ENCODE results near the gene OBSL1.

Gene OBSL1

DNA sequence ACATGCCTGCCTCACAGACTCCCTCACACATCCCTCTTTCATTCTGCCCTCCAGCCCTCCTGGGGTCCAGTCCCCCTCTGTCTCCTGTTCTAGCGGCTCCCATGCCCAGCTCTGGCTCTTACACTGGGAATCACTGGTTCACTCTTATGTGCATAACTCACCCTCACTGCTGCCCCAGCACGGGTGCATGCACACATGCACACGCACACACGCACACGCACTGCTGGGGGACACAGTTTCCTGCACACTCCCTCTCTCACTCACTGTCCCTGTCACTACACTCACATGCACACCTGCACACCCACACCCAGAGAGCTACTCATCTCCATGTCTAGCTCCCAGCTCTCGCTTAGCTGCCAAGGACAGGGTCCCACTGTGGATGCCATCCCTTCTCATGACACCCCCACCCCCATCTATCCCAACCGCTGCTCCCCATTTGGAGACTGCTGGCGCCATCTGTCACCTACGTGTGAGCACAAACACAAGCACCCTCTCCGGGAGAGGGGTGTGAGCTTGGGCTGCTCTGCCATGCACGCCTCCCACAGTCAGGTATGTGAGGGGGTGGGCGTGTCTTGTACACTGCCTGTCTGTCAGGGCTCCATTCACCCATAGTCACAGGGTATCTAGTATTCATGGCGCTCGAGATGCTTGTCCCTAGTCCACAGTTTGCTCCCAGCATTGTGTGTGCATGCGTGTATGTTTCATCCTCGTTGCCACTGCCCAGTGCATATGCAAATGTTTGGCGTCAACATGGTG, 55.3 kb downstream of the OBSL1 start:
- Histone ChIP-seq H3K36me3 (ENCODE audit: insufficient read depth, low read length) (no peaks in the 10 kb centered on the region), H3K9ac (ENCODE audit: low read depth, low read length) (no peak overlapping the region), H3K9me3 (ENCODE audit: control insufficient read depth, insufficient read depth, low read length) (no peaks in the 10 kb centered on the region), H3K4me1 (ENCODE audit: insufficient read depth, low read length) (peaks cover 49% of the 10 kb centered on the region)

GRCh38 chr2:219514836-219515235, 56.5 kb downstream of the OBSL1 start:
- H3K9ac ChIP-seq (ENCODE audit: low read depth, low read length), result no peak overlapping the region
- H3K36me3 ChIP-seq (ENCODE audit: insufficient read depth, low read length), result no peaks in the 10 kb centered on the region
- H3K4me1 ChIP-seq (ENCODE audit: insufficient read depth, low read length), result peaks cover 41% of the 10 kb centered on the region
- H3K9me3 ChIP-seq (ENCODE audit: control insufficient read depth, insufficient read depth, low read length), result no peaks in the 10 kb centered on the region

- Histone ChIP-seq H3K36me3 (ENCODE audit: insufficient read depth, low read length) (no peaks in the 10 kb centered on the region), H3K9ac (ENCODE audit: low read depth, low read length) (peak within 1 kb of the TSS; percentile 8; the same call in 1 of the 2 replicates), H3K9me3 (ENCODE audit: control insufficient read depth, insufficient read depth, low read length) (no peaks in the 10 kb centered on the region), H3K4me1 (ENCODE audit: insufficient read depth, low read length) (peaks cover 38% of the 10 kb centered on the region)
Measured at GRCh38 chr2:219514196-219514761, 57.1 kb downstream of the OBSL1 start, which contains the start of gene ASIC4. TSS of gene ASIC4 (plus strand) at chr2:219514482. CDS start at chr2:219514725, 243 bp downstream.

DNA sequence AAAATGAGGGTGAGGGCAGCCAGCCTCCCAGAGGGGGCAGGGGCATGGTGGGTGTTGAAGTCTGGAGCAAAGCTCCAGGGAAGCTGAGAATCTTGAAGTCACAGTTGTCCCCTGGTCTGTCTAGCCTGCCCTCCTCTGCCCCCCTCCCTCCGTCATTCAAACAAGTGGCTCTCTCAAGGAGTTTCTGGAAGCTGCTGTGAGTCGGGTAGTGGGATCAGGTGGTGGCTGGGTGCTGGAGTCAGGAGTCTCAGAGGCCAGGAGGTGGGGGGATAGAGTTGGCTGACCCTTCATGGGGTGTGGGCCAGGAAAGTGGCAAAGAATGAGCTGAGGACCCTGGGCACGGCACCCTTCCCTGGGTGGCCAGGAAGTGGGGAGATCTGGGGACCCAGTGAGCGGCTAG, 57.6 kb downstream of the OBSL1 start:
- peaks cover 35% of the 10 kb centered on the region for H3K4me1 ChIP-seq (ENCODE audit: insufficient read depth, low read length)
- peak overlapping the region; percentile 8; the same call in 1 of the 2 replicates for H3K9ac ChIP-seq (ENCODE audit: low read depth, low read length)
- H3K9me3 ChIP-seq (ENCODE audit: control insufficient read depth, insufficient read depth, low read length), result no peaks in the 10 kb centered on the region
- H3K36me3 ChIP-seq (ENCODE audit: insufficient read depth, low read length), result no peaks in the 10 kb centered on the region

GRCh38 chr2:219512524-219513216, 58.7 kb downstream of the OBSL1 start:
- Histone ChIP-seq H3K4me1 (ENCODE audit: insufficient read depth, low read length) (peaks cover 37% of the 10 kb centered on the region), H3K9ac (ENCODE audit: low read depth, low read length) (no peak overlapping the region), H3K36me3 (ENCODE audit: insufficient read depth, low read length) (no peaks in the 10 kb centered on the region), H3K9me3 (ENCODE audit: control insufficient read depth, insufficient read depth, low read length) (no peaks in the 10 kb centered on the region)

- Histone ChIP-seq H3K9me3 (ENCODE audit: control insufficient read depth, insufficient read depth, low read length) (no peaks in the 10 kb centered on the region), H3K36me3 (ENCODE audit: insufficient read depth, low read length) (no peaks in the 10 kb centered on the region), H3K9ac (ENCODE audit: low read depth, low read length) (no peak overlapping the region), H3K4me1 (ENCODE audit: insufficient read depth, low read length) (peaks cover 44% of the 10 kb centered on the region)
Measured at GRCh38 chr2:219511547-219512325, 59.6 kb downstream of the OBSL1 start.

DNA sequence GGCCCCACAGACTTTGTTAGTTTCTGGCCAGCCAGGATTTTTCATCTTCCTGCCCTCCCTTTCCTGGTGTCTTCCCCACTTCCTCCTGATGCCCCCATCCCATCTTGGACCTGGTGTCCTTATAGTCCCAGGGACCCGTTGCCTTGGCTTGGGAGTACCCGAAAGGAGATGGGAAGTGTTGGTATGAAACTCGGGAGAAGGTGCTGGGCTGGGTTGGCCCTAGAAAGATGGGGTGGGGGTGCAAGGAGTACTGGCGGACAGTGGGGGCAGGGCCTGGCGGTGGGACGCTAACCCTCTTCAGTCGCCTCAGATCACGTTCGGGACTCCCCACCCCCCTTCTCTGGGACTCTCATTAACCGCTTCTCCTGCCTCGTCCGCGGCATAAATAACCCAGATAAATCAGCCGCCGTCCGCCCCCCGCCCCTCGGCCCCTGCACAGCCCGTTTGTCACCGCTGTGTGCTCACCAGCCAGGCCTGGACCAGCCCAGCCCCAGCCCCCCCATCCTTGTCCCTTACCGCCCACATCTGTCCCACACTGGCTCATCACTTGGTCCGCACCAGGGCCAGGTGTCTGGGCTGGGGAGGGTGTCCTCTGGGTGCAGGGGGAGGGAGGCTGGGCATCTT, 60.7 kb downstream of the OBSL1 start:
- Histone ChIP-seq H3K36me3 (ENCODE audit: insufficient read depth, low read length) (no peaks in the 10 kb centered on the region), H3K9ac (ENCODE audit: low read depth, low read length) (no peak overlapping the region), H3K9me3 (ENCODE audit: control insufficient read depth, insufficient read depth, low read length) (no peaks in the 10 kb centered on the region), H3K4me1 (ENCODE audit: insufficient read depth, low read length) (peaks cover 53% of the 10 kb centered on the region)

- H3K9me3 ChIP-seq (ENCODE audit: control insufficient read depth, insufficient read depth, low read length), result no peaks in the 10 kb centered on the region
- H3K9ac ChIP-seq (ENCODE audit: low read depth, low read length), result peak overlapping the region; percentile 53
- H3K36me3 ChIP-seq (ENCODE audit: insufficient read depth, low read length), result no peaks in the 10 kb centered on the region
- peaks cover 53% of the 10 kb centered on the region for H3K4me1 ChIP-seq (ENCODE audit: insufficient read depth, low read length)
Measured at GRCh38 chr2:219509780-219510511, 61.4 kb downstream of the OBSL1 start.

DNA sequence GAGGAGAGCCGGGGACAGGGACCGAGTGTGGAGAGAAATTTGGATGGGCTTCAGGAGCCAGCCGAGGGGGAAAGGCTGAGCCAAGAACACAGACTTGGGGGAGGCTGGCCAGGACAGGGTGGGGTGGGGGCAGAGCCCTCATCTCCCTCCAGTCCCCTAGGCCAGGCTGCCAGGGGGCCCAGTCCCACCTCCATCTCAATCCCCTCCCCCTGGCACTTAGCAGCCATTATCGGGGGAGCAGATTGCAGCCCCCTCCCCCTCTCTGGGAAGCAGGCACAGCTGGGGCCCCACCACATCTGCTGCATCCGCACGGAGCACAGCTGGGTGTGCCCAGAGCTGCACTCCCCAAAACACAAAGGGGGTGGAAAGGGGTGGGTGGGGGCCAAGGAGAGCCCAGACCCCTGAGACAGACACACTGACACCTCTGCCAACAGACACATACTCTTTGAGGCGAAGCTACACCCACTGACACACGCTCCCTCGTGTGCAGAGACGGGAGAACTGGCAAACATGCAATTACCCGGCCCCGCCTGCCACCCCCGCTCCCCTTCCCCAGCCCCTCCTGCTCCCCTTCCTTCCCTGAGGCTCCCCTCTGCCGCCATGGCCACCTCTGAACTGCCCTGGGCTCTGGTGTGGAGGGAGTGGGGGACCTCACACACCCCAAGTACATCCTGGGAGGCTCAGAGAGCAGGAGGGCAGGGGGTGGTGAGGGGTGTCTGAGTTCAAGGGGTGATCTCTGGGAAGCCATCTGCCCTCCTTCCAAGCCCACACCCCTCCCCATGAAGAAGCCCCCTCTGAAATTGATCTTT, 62.2 kb downstream of the OBSL1 start:
- H3K9me3 ChIP-seq (ENCODE audit: control insufficient read depth, insufficient read depth, low read length), result no peaks in the 10 kb centered on the region
- H3K36me3 ChIP-seq (ENCODE audit: insufficient read depth, low read length), result peaks cover 3% of the 10 kb centered on the region; the same call in 1 of the 2 replicates
- peak overlapping the region; percentile 53; the same call in 1 of the 2 replicates for H3K9ac ChIP-seq (ENCODE audit: low read depth, low read length)
- H3K4me1 ChIP-seq (ENCODE audit: insufficient read depth, low read length), result peaks cover 48% of the 10 kb centered on the region

- Histone ChIP-seq H3K4me1 (ENCODE audit: insufficient read depth, low read length) (peaks cover 40% of the 10 kb centered on the region), H3K9ac (ENCODE audit: low read depth, low read length) (no peak overlapping the region), H3K36me3 (ENCODE audit: insufficient read depth, low read length) (peaks cover 6% of the 10 kb centered on the region; the same call in 1 of the 2 replicates), H3K9me3 (ENCODE audit: control insufficient read depth, insufficient read depth, low read length) (no peaks in the 10 kb centered on the region)
Measured at GRCh38 chr2:219508444-219508734, 63.0 kb downstream of the OBSL1 start.

DNA sequence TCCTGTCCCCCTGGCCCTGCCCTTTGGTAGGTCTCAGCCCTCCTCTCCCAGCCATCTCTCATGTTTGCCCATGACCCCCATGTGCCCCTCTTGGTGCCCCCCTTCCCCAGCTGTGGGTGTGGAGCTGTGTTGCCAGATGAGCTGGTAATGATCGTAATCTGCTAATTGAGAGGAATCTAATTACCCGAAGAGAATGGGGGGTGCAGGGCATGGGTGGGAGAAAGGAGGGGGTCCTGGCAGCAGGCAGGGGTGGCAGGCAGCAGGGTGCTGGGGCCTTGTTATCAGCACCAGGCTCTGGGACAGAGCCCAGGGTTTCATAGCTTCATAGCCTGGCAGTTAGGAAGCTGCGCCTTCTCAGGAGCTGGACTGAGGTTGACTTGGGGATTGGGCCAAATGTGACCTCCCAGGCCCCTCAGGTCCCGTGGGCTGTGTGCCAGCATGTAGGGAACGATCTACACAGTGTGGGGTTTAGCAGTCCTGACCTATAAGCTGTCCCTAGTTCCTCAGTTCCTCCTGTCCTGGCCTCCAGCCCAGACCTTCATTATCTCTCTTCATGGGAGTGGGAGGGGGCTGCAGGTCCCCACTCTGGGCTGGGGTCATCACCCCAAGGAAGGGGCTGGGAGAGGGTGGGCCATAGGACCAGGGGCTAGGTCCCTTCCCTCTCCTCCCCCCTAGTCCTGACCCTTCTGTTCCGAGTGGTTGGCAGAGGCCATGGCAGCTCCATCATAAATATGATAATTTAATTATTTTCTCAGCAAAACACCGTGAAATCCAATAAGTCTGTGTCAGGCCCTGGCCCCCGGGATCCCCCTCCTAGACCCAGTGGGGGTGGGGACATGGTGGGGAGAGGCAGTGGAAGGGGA, 63.5 kb downstream of the OBSL1 start:
- Histone ChIP-seq H3K36me3 (ENCODE audit: insufficient read depth, low read length) (peaks cover 6% of the 10 kb centered on the region; the same call in 1 of the 2 replicates), H3K9me3 (ENCODE audit: control insufficient read depth, insufficient read depth, low read length) (no peaks in the 10 kb centered on the region), H3K9ac (ENCODE audit: low read depth, low read length) (no peak overlapping the region), H3K4me1 (ENCODE audit: insufficient read depth, low read length) (peaks cover 36% of the 10 kb centered on the region)
